ENCODE results near the gene WNT10A. TPM values are rescaled to one million over a fixed set of nuclear protein-coding genes. Genes with fewer than 3 reads are reported as not detected.

Gene WNT10A
- total RNA-seq, 4 donors from 2014 or later = 0.15 to 0.97 TPM; not detected in 2

- no peak for DNase-seq
- no peak overlapping the region for H3K4me3 ChIP-seq
- no peak for TF ChIP-seq POLR2A (IDR thresholded peaks at IDR 0.05)
- no peak for TF ChIP-seq CTCF (IDR thresholded peaks at IDR 0.05)
- H3K27me3 ChIP-seq = peaks cover 0 to 5% of the 10 kb centered on the region in 2 donors
- H3K27ac ChIP-seq = no peak overlapping the region
- H3K4me1 ChIP-seq = no peaks in the 10 kb centered on the region
- no peaks in the 10 kb centered on the region for H3K9me3 ChIP-seq
- H3K36me3 ChIP-seq = no peaks in the 10 kb centered on the region
- intact Hi-C loops (cut with DNase I; ENCODE audit: low total_unique reads) = no loop called here
These were observed 30.9 kb upstream of the WNT10A start for GRCh38 chr2:218849721-218850120.

GRCh38 chr2:218850796-218851195, 29.9 kb upstream of the WNT10A start:
- no peak for DNase-seq
- peaks cover 0 to 5% of the 10 kb centered on the region in 2 donors for H3K27me3 ChIP-seq
- H3K4me1 ChIP-seq = no peaks in the 10 kb centered on the region
- intact Hi-C loops (cut with DNase I; ENCODE audit: low total_unique reads) = no loop called here
- no peaks in the 10 kb centered on the region for H3K36me3 ChIP-seq
- H3K27ac ChIP-seq = no peak overlapping the region
- H3K9me3 ChIP-seq = no peaks in the 10 kb centered on the region
- TF ChIP-seq POLR2A (IDR thresholded peaks at IDR 0.05) (no peak), CTCF (IDR thresholded peaks at IDR 0.05) (no peak)
- H3K4me3 ChIP-seq = no peak overlapping the region

- Histone ChIP-seq H3K27me3 (peaks cover 0 to 5% of the 10 kb centered on the region in 2 donors), H3K36me3 (no peaks in the 10 kb centered on the region), H3K4me1 (no peaks in the 10 kb centered on the region), H3K27ac (no peak overlapping the region), H3K9me3 (no peaks in the 10 kb centered on the region), H3K4me3 (no peak overlapping the region)
- intact Hi-C loops (cut with DNase I; ENCODE audit: low total_unique reads) = no loop called here
- no peak for DNase-seq
- TF ChIP-seq CTCF (IDR thresholded peaks at IDR 0.05) = no peak
- no peak for TF ChIP-seq POLR2A (IDR thresholded peaks at IDR 0.05)
These were observed 29.4 kb upstream of the WNT10A start for GRCh38 chr2:218851286-218851685.

GRCh38 chr2:218852911-218853667, 27.6 kb upstream of the WNT10A start:
- no peaks in the 10 kb centered on the region for H3K9me3 ChIP-seq
- H3K36me3 ChIP-seq = no peaks in the 10 kb centered on the region
- no peaks in the 10 kb centered on the region for H3K4me1 ChIP-seq
- no peak for TF ChIP-seq POLR2A (IDR thresholded peaks at IDR 0.05)
- peak; percentile 30 to 52 (median 42) for TF ChIP-seq CTCF (IDR thresholded peaks at IDR 0.05)
- peak in 1 of 2 donors; percentile 27 for DNase-seq
- peaks cover 0 to 5% of the 10 kb centered on the region in 2 donors for H3K27me3 ChIP-seq
- H3K27ac ChIP-seq = no peak overlapping the region
- intact Hi-C loops (cut with DNase I; ENCODE audit: low total_unique reads) = no loop called here
- H3K4me3 ChIP-seq = no peak overlapping the region

GRCh38 chr2:218853766-218854165, 26.9 kb upstream of the WNT10A start:
- Histone ChIP-seq H3K9me3 (no peaks in the 10 kb centered on the region), H3K27ac (no peak overlapping the region), H3K4me3 (no peak overlapping the region), H3K4me1 (no peaks in the 10 kb centered on the region), H3K36me3 (no peaks in the 10 kb centered on the region), H3K27me3 (peaks cover 0 to 5% of the 10 kb centered on the region in 2 donors)
- no peak for TF ChIP-seq POLR2A (IDR thresholded peaks at IDR 0.05)
- no peak for TF ChIP-seq CTCF (IDR thresholded peaks at IDR 0.05)
- intact Hi-C loops (cut with DNase I; ENCODE audit: low total_unique reads) = no loop called here
- no peak for DNase-seq
